Right lobe of liver (tissue), 6 donors: ENCODE measurements around the gene C6orf136. TPM values are rescaled to one million over a fixed set of nuclear protein-coding genes. Genes with fewer than 3 reads are reported as not detected.
A peak's percentile ranks its signal among the peaks of the same experiment; 100 is the strongest.

Source experiments
- ATAC-seq, 4 donors: fragments of 200-7000 bp; cut with Tn5 transposase; one replicate each; pipeline ENCODE4 v1.9.1; 2020; ENCODE audit warnings: mild to moderate bottlenecking in 4 of 4, moderate library complexity in 4 of 4
- DNase-seq, 3 donors: peaks; one replicate each; pipeline ENCODE4 v3.0.0-alpha.2; 2020
- H3K27ac ChIP-seq, 3 donors: fragments of 200-600 bp; one replicate each; pipeline ENCODE4 v1.8.0; 2022
- H3K27me3 ChIP-seq, 2 donors: fragments of 200-600 bp; one replicate each; pipeline ENCODE4 v1.8.0; 2022
- H3K36me3 ChIP-seq, 4 donors: fragments of 200-600 bp; sonication (generic) in 1 of 4; one replicate each; pipeline versions ENCODE4 v1.5.1 to v1.8.0; 2017 to 2022; ENCODE audit warnings: control low read depth in 1 of 4
- H3K4me1 ChIP-seq, 4 donors: fragments of 200-600 bp; sonication (generic) in 1 of 4; one replicate each; pipeline versions ENCODE4 v1.5.1 to v1.8.0; 2017 to 2022; ENCODE audit warnings: control low read depth in 1 of 4
- H3K4me3 ChIP-seq, 3 donors: fragments of 200-600 bp; one replicate each; pipeline ENCODE4 v1.8.0; 2022
- H3K9me3 ChIP-seq, 4 donors: fragments of 200-600 bp; sonication (generic) in 1 of 4; one replicate each; pipeline versions ENCODE4 v1.5.1 to v1.8.0; 2017 to 2022; ENCODE audit warnings: control low read depth in 1 of 4
- CTCF ChIP-seq, 4 donors: fragments of 200-600 bp in 3 of 4; fragments of 450-650 bp in 1 of 4; IDR thresholded peaks; one replicate each; pipeline versions ENCODE4 v1.5.1 to v1.8.0; 2016 to 2022; ENCODE audit warnings: antibody characterized with exemption in 4 of 4, mild to moderate bottlenecking in 2 of 4
- POLR2A ChIP-seq: fragments of 450-650 bp; IDR thresholded peaks from one replicate; pipeline ENCODE4 v1.6.1; 2017; ENCODE audit warnings: antibody characterized with exemption, mild to moderate bottlenecking
- WGBS: methylation state at CpG from one replicate; pipeline ENCODE4 v1.1.6; 2018; ENCODE audit warnings: low coverage, low lambda C conversion rate; ENCODE audit not compliant: insufficient coverage; ENCODE audit errors: missing lambda C conversion rate; 5-methylcytosine and 5-hydroxymethylcytosine counted together
- intact Hi-C, 2 donors: fragments of 100-400 bp; cut with DNase I; formaldehyde crosslinking; loops; one replicate each; pipeline versions ENCODE4 v1.11.2 to v1.14.1; 2022
- total RNA-seq, 6 experiments: library from RNA; depleted of rRNA in 2 of 6; stranded (reverse); fragments of >200 nt in 2 of 6; fragmentation: NEBNext Ultra II Directional in 3 of 6; extraction: Animal tissue kit (Norgen Biotek cat#: 25700) in 3 of 6; gene quantifications; one replicate each; pipeline versions ENCODE4 v1.1.0 to v1.2.4, GENCODE V29; 2016 to 2023
- donor health status: DM: no; HTN: yes; CAD: no.
- donor health status: DM: no; HTN: no; CAD: no.
- donor health status: DM: no; HTN: no; CAD: no.
- donor health status: DM: no; HTN: yes; CAD: no.
- donor health status: DM: no; HTN: yes; CAD: no.

The C6orf136 gene
- total RNA-seq, 6 experiments from 2014 or later: 8.2 to 14.1 (median 11.0) TPM

DNA sequence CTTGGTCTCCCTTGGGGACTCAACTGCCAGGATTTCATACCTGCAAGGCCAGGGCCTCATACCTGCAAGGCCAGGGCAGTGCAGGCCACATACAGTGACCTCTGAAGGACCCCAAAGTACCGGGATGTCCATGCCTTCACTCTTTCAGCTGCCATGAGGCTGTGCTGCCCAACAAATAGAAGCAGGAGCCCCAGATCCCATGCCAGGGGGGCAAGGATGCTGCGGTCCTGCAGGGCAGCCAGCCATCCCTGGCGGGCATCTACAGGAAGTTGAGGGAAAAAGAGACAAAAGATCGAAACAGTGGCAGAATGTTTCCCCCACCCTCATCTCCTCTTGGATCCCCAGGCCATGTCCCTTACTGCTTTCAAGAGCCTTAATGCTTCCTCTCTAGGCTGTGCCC, 43.1 kb downstream of the C6orf136 start:
- DNase-seq (peak in 1 of 3 donors; percentile 42), ATAC-seq (no peak)
- Histone ChIP-seq H3K27ac (peak overlapping the region; percentile 30 to 61 (median 59)), H3K4me3 (peak overlapping the region in 2 of 3 donors; percentile 54 to 62), H3K9me3 (no peaks in the 10 kb centered on the region), H3K4me1 (peaks cover 0 to 29% (median 12%) of the 10 kb centered on the region in 4 donors), H3K36me3 (no peaks in the 10 kb centered on the region), H3K27me3 (no peaks in the 10 kb centered on the region)
- WGBS: 0% methylated on average over 1 of the region's 4 CpGs
- TF ChIP-seq POLR2A: no peak
- no peak for TF ChIP-seq CTCF (IDR thresholded peaks at IDR 0.05)
- intact Hi-C loops: no loop called here

GRCh38 chr6:30690403-30691207, 43.7 kb downstream of the C6orf136 start, which contains the start of gene NRM:
TSS of gene NRM (minus strand) at chr6:30690984. CDS start at chr6:30690974, 10 bp downstream.
- peak within 1 kb of the TSS; percentile 54 to 70 (median 62) for H3K4me3 ChIP-seq
- DNase-seq (peak; percentile 89), ATAC-seq (peak; percentile 62 to 80 (median 79))
- TF ChIP-seq CTCF (IDR thresholded peaks at IDR 0.05) (no peak), POLR2A (peak; percentile 33)
- peaks cover 0 to 28% (median 11%) of the 10 kb centered on the region in 4 donors for H3K4me1 ChIP-seq
- no peaks in the 10 kb centered on the region for H3K36me3 ChIP-seq
- H3K27me3 ChIP-seq: no peaks in the 10 kb centered on the region
- peak within 1 kb of the TSS; percentile 30 to 61 (median 59) for H3K27ac ChIP-seq
- intact Hi-C loops: no loop called here
- WGBS: 1% methylated on average over 38 of the region's 40 CpGs
- H3K9me3 ChIP-seq: no peaks in the 10 kb centered on the region

- peak overlapping the region; percentile 54 to 70 (median 62) for H3K4me3 ChIP-seq
- ATAC-seq (peak in 1 of 4 donors; percentile 11), DNase-seq (no peak)
- H3K27me3 ChIP-seq: no peaks in the 10 kb centered on the region
- 3% methylated on average over 8 of the region's 8 CpGs for WGBS
- H3K4me1 ChIP-seq: peaks cover 0 to 30% (median 11%) of the 10 kb centered on the region in 4 donors
- H3K36me3 ChIP-seq: no peaks in the 10 kb centered on the region
- no peaks in the 10 kb centered on the region for H3K9me3 ChIP-seq
- no peak for TF ChIP-seq CTCF (IDR thresholded peaks at IDR 0.05)
- TF ChIP-seq POLR2A: no peak
- H3K27ac ChIP-seq: peak overlapping the region; percentile 30 to 61 (median 59)
- intact Hi-C loops: no loop called here
These were observed 44.4 kb downstream of the C6orf136 start for GRCh38 chr6:30691208-30691847.

DNA sequence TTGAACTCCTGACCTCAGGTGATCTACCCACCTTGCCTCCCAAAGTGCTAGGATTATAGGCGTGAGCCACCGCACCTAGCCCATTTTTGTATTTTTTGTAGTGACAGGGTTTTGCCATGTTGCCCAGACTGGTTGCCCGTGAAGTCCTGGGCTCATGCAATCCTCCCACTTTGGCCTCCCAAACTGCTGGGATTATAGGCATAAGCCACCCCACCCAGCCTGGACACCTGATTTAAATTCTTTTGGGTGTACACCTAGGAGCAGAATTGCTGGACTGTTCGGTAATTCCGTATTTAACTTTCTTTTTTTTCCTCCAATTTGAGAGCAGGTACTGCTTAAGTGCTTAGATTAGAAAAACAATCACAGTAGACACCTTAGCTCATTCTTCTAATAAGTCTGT, 49.5 kb downstream of the C6orf136 start:
- intact Hi-C loops: no loop called here
- Histone ChIP-seq H3K4me3 (no peak overlapping the region), H3K36me3 (no peaks in the 10 kb centered on the region), H3K27me3 (no peaks in the 10 kb centered on the region), H3K9me3 (no peaks in the 10 kb centered on the region), H3K4me1 (peaks cover 0 to 27% (median 10%) of the 10 kb centered on the region in 4 donors), H3K27ac (no peak overlapping the region)
- no peak for TF ChIP-seq POLR2A
- TF ChIP-seq CTCF (IDR thresholded peaks at IDR 0.05): no peak
- DNase-seq (peak in 1 of 3 donors; percentile 1), ATAC-seq (no peak)
- 96% methylated on average over 4 of the region's 5 CpGs for WGBS
